HG02884 (cell line): ENCODE results near the gene DNAH5.

Source experiments
- ATAC-seq: cut with Tn5 transposase; IDR thresholded peaks from one replicate; pipeline ENCODE4 v1.9.1; 2021; ENCODE audit warnings: mild to moderate bottlenecking, moderate library complexity; ENCODE audit not compliant: unreplicated experiment

DNAH5 gene

GRCh38 chr5:13939638-13940037, 4.8 kb downstream of the DNAH5 start:
- no peak for ATAC-seq

GRCh38 chr5:13934921-13935320, 9.6 kb downstream of the DNAH5 start:
- ATAC-seq = no peak

- no peak for ATAC-seq
Measured at GRCh38 chr5:13934125-13934524, 10.4 kb downstream of the DNAH5 start.

- no peak for ATAC-seq
Measured at GRCh38 chr5:13932561-13932960, 11.9 kb downstream of the DNAH5 start.

- ATAC-seq = no peak
Measured at GRCh38 chr5:13932011-13932410, 12.5 kb downstream of the DNAH5 start.

GRCh38 chr5:13930541-13931171, 13.8 kb downstream of the DNAH5 start:
- ATAC-seq = no peak

GRCh38 chr5:13926731-13927130, 17.8 kb downstream of the DNAH5 start:
- ATAC-seq = no peak

GRCh38 chr5:13921578-13921977, 22.9 kb downstream of the DNAH5 start:
- no peak for ATAC-seq

GRCh38 chr5:13919786-13920185, 24.7 kb downstream of the DNAH5 start:
- no peak for ATAC-seq

- ATAC-seq = no peak
Measured at GRCh38 chr5:13919087-13919486, 25.4 kb downstream of the DNAH5 start.

- ATAC-seq = no peak
Measured at GRCh38 chr5:13917061-13917460, 27.4 kb downstream of the DNAH5 start.

GRCh38 chr5:13913962-13914361, 30.5 kb downstream of the DNAH5 start:
- ATAC-seq = no peak

- no peak for ATAC-seq
Measured at GRCh38 chr5:13910637-13911288, 33.7 kb downstream of the DNAH5 start.

GRCh38 chr5:13910201-13910600, 34.3 kb downstream of the DNAH5 start:
- no peak for ATAC-seq

GRCh38 chr5:13909271-13909670, 35.2 kb downstream of the DNAH5 start:
- no peak for ATAC-seq

- no peak for ATAC-seq
Measured at GRCh38 chr5:13898569-13898968, 45.9 kb downstream of the DNAH5 start.

GRCh38 chr5:13878357-13878756, 66.1 kb downstream of the DNAH5 start:
- ATAC-seq = no peak

- ATAC-seq = no peak
Measured at GRCh38 chr5:13866792-13867191, 77.7 kb downstream of the DNAH5 start.

GRCh38 chr5:13865312-13865711, 79.2 kb downstream of the DNAH5 start:
- no peak for ATAC-seq

- ATAC-seq = no peak
Measured at GRCh38 chr5:13860146-13860545, 84.3 kb downstream of the DNAH5 start.

GRCh38 chr5:13859270-13860065, 85.0 kb downstream of the DNAH5 start:
- no peak for ATAC-seq
